NCI-H2227 (cell line): Measurements from ENCODE around the gene RILPL1.
"Not testable (repeated sequence)": the region's sequence is repeated elsewhere in the genome, so short reads cannot be mapped to it uniquely, and the experiment has no call there.

Source experiments
- DNase-seq: peaks from one replicate; lab custom pipeline; 2025; ENCODE audit not compliant: unreplicated experiment; lab: John Stamatoyannopoulos, UW

The RILPL1 gene

GRCh38 chr12:123471374-123472068 is 62.0 kb downstream of the RILPL1 start:
- DNase-seq, result no peak

GRCh38 chr12:123469978-123470377 is 63.5 kb downstream of the RILPL1 start:
- no peak for DNase-seq

- no peak for DNase-seq
Observed at GRCh38 chr12:123468786-123469185, 64.7 kb downstream of the RILPL1 start.

GRCh38 chr12:123465084-123465483 is 68.4 kb downstream of the RILPL1 start:
- no peak for DNase-seq

DNA sequence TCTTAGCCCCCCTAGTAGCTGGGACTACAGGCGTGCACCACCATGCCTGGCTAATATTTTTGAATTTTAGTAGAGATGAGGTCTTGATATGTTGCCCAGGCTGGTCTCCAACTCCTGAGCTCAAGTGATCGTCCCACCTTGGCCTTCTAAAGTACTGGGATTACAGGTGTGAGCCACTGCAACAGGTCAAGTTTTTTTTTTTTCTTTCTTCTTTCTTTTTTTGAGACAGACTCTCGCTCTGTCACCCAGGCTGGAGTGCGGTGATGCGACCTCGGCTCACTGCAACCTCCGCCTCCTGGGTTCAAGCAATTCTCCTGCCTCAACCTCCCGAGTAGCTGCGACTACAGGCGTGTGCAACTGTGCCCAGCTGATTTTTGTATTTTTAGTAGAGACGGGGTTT is 70.3 kb downstream of the RILPL1 start:
- DNase-seq, result not testable (repeated sequence)

GRCh38 chr12:123457980-123458779 is 75.3 kb downstream of the RILPL1 start, which contains the start of gene SNRNP35:
Gene SNRNP35, plus strand, starts transcription at chr12:123458139. Its CDS starts 7,402 bp downstream, at chr12:123465541.
- DNase-seq, result peak; percentile 93

- DNase-seq, result no peak
Observed at GRCh38 chr12:123453165-123453564, 80.4 kb downstream of the RILPL1 start.

DNA sequence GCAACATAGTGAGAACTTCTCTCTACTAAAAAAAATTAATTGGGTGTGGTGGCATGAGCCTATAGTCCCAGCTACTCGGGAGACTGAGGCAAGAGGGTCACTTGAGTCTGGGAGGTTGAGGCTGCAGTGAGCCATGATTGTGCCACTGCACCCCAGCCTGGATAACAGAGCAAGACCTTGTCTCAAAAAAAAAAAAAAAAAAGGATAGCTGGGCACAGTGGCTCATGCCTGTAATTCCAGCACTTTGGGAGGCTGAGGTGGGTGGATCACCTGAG is 81.3 kb downstream of the RILPL1 start:
- not testable (repeated sequence) for DNase-seq

DNA sequence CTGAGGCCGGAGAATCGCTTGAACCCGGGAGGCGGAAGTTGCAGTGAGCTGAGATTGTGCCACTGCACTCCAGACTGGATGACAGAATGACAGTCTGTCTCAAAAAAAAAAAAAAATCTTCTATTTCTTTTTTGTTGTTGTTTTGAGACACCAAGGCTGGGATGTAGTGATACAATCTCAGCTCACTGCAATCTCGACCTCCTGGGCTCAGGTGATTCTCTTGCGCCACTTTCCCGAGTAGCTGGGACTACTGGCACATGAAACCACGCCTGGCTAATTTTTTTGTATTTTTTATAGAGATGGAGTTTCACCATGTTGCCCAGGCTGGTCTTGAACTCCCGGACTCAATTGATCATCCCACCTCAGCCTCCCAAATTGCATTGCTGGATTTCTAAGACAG is 82.9 kb downstream of the RILPL1 start:
- no peak for DNase-seq

GRCh38 chr12:123449856-123450255 is 83.7 kb downstream of the RILPL1 start:
- no peak for DNase-seq

DNA sequence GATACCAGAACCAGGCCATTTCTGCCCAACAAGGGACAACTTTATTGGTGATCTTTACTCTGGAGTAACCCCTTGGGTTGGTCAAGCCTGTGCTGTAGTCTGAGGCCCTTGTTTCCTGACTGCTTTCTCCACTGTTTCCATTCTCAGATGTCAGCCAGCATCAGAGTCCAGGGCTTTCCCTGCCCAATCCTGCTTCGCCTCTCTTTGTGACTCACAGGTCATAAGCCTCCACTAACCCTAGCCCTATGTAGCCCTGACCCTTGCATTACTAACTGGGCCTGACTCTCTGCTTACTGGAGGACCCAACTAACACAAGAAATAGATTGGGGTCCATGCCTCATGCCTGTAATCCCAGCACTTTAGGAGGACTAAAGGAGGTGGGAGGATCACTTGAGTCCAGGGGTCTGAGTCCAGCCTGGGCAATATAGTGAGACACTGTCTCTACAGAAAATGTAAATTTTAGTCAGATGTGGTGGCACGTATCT is 84.2 kb downstream of the RILPL1 start:
- DNase-seq, result no peak

DNA sequence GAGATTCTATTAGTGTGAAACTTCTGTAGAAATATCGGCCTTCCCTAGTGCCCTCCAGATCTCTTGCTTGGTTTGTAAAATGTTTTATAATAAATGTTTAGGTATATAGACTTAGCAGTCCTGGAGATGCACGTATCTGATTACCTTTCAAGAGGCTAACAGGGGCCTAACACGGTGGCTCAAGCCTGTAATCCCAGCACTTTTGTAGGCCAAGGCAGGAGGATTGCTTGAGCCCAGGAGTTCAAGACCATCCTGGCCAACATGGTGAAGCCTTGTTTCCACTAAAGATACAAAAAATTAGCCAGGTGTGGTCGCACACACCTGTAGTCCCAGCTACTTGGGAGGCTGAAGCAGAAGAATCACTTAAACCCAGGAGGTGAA is 87.2 kb downstream of the RILPL1 start:
- DNase-seq, result no peak

DNA sequence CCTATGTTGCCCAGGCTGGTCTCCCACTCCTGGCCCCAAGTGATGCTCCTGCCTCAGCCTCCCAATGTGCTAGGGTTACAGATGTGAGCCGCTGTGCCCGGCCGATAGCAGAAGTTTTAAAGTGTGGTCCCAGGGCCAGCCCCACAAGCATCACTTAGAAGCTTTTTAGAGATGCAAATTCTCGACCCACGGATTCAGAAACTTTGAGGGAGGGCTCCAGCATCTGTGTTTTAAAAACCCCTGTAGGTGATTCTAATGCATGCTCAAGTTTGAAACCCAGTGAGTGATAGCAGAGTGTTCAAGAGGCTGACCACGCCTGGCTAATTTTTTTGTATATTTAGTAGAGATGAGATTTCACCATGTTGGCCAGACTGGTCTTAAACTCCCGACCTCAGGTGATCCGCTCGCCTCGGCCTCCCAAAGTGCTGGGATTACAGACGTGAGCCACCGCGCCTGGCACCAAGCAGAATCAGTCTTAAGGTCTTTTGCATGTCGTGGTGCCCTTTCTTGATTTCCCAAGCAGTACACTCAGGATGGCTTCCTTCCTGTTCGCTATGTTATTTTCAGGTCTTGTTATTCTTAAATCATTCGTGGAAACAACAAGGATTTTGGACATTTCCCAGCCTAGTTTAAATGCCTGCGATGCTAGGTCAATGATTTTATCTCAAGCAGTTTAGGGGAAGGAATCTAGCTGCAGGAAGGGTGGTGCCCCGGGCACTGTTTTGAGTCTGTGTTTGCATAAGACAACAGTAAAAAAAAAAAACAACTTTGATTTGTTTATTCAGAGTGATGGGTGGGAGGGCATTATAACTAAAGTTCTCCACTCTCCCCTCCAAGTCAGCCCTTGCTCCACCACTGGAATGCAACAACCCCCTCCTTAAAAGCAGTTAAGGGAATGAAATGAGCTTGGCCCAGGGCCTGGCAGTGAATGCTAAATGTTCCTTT is 87.9 kb downstream of the RILPL1 start:
- DNase-seq, result no peak

DNA sequence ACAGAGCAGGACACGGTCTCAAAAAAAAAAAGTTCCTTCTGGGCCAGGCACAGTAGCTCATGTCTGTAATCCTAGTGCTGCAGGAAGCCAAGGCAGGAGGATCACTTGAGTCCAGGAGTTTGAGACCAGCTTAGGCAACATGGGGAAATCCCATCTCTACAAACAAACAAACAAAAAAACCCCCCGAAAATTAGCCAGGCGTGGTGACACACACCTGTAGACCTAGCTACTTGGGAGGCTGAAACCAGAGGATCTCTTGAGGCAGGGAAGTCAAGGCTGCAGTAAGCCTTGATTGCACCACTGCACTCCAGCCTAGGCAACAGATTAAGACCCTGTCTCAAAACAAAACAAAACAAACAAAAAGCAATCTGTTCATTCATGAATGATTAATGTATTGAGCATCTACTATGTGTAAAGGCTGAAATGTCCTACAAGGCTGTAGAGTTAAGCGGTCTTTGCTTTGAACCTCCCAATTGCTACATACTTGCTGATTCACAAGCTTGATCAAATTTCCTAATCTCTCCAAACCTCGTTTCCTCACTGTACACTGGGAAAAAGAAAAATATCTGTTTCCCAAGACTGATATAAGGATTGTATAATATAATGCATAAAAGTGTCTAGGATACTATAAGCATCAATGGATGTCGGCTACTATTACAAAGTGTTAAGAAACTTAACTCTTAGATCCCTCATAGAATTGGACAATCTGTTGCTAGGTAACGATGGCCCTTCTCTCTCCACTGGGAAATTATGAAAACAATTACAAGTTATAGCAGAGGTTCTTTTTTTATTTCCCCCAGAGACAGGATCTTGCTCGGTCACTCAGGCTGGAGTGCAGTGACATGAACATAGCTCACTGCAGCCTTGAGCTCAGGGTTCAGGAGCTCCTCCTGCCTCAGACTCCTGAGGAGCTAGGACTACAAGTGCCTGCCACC is 89.2 kb downstream of the RILPL1 start:
- no peak for DNase-seq

DNA sequence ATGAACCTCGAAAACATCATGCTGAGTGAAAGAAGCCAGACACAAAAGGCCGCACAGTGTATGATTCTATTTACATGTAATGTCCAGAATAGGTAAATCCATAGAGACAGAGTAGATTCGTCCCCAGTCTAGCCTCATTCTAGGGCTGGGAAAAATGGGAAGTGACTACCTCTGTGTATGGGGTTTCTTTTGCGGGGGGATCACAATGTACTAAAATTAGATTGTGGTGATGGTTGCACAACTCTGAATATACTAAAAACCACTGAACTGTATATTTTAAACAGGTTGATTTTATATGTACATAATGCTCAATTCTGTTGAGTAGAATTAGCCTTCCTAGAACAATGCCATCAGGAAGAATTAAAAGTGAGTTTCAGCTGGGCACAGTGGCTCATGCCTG is 90.7 kb downstream of the RILPL1 start:
- no peak for DNase-seq

DNA sequence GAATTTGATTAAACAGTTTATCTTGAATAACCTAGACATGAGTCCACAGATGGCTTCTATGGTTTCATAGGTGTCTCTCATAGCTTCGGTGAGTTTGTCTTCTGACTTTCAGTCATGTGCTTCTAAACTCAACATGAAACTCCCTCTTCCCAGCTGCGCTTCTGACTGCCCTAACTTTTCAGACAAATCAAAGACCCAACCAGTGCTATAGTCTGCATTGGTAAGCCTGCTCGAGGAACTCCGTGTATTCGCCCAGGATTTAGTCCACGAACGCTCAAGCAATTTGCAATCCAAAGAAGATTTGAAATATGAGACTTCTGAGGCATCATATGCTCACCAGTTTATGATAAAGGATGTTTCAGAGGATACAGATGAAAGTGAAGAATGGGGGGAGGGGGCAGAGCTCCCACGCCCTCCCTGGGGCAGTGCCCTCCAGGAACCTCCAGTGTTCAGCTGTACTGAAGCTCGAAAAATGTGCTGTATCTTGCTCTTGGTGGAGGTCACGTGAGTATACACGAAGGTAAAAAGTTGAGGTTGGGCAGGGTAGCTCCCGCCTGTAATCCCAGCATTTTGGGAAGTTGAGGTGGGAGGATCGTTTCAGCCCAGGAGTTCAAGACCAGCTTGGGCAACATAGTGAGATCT is 91.9 kb downstream of the RILPL1 start:
- DNase-seq, result no peak

DNA sequence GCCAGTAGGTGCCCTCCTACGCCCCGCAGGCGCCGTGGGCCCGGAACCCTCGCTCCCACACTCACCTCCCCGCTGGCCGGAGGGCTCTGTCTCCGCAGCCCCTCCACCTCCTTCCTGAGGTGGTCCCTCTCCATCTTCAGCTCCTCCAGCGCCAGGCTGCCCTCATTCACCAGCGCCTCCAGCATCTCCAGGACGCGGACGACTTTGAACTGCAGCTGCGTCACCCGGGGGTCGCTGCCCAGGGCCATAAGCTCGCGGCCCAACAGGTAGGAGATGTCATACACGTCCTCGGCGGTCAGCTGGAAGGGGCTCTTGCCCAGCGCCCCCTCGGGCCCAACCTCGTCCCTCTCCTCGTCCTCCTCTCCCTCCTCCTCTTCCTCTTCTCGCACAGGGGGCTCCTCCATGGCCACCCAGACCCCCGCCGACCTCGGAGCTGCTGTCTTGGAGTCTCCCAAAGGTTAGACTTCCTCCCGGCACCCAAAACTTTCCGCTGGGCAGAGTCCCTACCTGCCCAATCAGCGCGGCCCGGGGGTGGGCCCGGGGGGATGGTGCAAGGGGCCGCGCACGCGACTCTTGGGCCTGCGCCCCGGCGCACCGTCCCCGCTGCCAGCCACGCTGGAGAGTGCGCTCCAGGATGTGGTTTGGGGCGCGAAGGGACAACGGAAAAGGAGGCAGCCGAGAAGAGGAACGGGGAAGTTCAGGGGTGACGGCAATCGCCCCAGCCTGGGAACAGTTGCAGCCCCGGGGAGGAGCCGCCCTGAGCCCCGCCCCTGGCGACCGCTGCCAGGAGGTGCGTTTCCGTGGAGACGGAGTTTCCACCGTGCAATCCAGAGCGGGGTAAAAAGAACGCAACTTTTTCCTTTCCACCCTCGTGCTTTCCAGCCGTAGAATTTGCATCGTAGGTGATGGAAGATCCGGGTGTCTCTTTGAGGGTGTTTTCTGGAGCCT is 97.2 kb downstream of the RILPL1 start, which contains the start of gene RILPL2:
Gene RILPL2 (minus strand): TSS at position 668 of the 948 bp plus-strand sequence. CDS start 264 bp downstream, at position 404.
- peak; percentile 79 for DNase-seq

DNA sequence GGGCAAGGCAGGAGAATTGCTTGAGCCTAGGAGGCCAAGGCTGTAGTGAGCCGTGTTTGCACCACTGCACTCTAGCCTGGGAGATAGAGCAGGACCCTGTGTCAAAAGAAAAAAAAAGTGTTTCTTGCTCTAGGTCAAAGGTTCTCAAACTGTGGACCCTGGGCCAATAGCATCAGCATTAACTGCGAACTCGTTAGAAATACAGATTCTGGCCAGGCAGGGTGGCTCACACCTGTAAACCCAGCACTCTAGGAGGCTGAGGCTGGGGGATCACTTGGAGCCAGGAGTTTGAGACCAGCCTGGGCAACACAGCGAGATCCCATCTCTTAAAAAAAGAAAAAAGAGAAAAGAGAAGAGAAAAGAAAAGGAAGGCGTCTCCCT is 97.9 kb downstream of the RILPL1 start:
- no peak for DNase-seq

GRCh38 chr12:123433615-123434014 is 99.9 kb downstream of the RILPL1 start:
- DNase-seq, result no peak
